Measurements from ENCODE around the gene MTMR6.
"Not testable (repeated sequence)": the region's sequence is repeated elsewhere in the genome, so short reads cannot be mapped to it uniquely, and the experiment has no call there.

- not testable (repeated sequence) for TF ChIP-seq EZH2 (IDR thresholded peaks at IDR 0.05); POLR2AphosphoS5 (IDR thresholded peaks at IDR 0.05; ENCODE audit: borderline replicate concordance, low read depth, low read length)
Measured at GRCh38 chr13:25318946-25319345, 31.7 kb upstream of the MTMR6 start.

Data from SK-N-MC (cell line).